Measurements from ENCODE around the gene USO1. TPM values are rescaled to one million over a fixed set of nuclear protein-coding genes. Genes with fewer than 3 reads are reported as not detected.
"Not testable (repeated sequence)": the region's sequence is repeated elsewhere in the genome, so short reads cannot be mapped to it uniquely, and the experiment has no call there.

USO1 gene, protein sequence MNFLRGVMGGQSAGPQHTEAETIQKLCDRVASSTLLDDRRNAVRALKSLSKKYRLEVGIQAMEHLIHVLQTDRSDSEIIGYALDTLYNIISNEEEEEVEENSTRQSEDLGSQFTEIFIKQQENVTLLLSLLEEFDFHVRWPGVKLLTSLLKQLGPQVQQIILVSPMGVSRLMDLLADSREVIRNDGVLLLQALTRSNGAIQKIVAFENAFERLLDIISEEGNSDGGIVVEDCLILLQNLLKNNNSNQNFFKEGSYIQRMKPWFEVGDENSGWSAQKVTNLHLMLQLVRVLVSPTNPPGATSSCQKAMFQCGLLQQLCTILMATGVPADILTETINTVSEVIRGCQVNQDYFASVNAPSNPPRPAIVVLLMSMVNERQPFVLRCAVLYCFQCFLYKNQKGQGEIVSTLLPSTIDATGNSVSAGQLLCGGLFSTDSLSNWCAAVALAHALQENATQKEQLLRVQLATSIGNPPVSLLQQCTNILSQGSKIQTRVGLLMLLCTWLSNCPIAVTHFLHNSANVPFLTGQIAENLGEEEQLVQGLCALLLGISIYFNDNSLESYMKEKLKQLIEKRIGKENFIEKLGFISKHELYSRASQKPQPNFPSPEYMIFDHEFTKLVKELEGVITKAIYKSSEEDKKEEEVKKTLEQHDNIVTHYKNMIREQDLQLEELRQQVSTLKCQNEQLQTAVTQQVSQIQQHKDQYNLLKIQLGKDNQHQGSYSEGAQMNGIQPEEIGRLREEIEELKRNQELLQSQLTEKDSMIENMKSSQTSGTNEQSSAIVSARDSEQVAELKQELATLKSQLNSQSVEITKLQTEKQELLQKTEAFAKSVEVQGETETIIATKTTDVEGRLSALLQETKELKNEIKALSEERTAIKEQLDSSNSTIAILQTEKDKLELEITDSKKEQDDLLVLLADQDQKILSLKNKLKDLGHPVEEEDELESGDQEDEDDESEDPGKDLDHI
- 10 to 100 TPM; 28.1 to 31.6 (median 30.1) TPM for total RNA-seq

DNA sequence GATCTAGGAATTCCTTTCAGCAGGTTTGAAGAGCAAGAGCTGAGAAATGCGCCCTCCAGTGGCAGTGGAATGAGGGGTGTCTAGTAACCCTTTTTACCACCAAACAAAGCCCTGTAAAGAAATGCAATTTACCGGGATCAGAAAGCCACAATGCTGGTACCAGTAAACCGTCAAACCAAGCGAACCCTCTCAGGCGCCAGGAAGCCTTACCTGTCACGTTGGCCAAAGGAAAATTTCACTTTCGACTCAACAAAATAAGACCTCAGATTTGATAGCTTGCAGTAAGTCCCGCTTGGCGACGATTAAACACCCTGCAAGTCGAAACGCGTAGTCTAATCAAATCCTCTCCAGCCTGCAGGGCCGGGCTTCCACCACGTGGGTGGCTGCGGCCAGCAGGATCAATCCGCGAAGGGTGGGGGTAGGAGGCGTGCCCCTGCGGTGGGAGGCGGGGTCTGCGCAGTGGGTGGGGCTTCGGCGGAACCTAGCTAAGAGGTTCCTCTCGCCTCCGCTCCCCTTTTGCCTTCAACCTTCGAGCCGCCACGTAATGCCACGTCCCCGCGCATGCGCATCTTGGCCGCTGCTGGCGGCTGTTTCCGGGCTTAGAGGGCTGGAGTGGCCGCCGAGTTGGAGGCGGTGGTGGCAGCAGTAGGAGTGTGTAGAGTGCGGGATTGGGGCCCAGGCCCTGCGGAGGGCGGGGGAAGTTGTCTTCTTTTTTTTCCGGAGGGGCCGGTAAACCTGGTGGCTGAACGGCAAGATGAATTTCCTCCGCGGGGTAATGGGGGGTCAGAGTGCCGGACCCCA, at the start of gene USO1:
TSS of gene USO1 (plus strand) at position 512 of the 801 bp plus-strand sequence. CDS start at position 755, 243 bp downstream.
- H3K27me3 Mint-ChIP-seq (ENCODE audit: low read depth) = no peaks in the 10 kb centered on the region
- peaks cover 3% of the 10 kb centered on the region for H3K36me3 Mint-ChIP-seq (ENCODE audit: insufficient read depth)
- DNase-seq (peak; percentile 99), ATAC-seq (peak; percentile 92 to 95)
- H3K4me1 Mint-ChIP-seq (ENCODE audit: low read depth) = peaks cover 52% of the 10 kb centered on the region
- peak within 1 kb of the TSS; percentile 100 for H3K4me3 Mint-ChIP-seq
- H3K9me3 Mint-ChIP-seq = no peaks in the 10 kb centered on the region

DNA sequence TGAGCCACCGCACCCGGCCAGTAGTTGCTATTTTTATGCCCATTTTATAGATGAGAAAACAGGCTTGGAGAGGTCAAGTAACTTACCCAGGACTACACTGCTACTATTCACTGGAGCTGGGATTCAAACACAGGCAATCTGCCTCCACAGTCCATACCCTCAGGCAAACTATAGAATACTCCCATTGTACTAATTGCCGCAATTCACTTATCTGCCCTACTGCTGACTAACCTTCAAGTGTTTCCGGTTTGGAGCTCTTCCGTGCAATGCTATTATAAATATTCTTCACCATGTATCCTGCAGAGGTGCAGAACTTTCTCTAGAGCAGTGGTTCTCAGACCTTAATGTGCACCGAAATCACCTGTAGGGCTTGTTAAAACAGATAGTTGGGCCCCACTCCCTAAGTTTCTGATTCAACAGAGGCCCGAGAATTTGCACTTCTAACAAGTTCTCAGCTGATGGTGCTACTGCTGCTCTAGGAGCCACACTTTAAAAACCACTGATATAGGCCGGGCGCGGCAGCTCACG, 49.3 kb upstream of the USO1 start:
- no peak overlapping the region for H3K4me3 Mint-ChIP-seq
- no peaks in the 10 kb centered on the region for H3K27me3 Mint-ChIP-seq (ENCODE audit: low read depth)
- peaks cover 2% of the 10 kb centered on the region for H3K36me3 Mint-ChIP-seq (ENCODE audit: insufficient read depth)
- peaks cover 27% of the 10 kb centered on the region for H3K4me1 Mint-ChIP-seq (ENCODE audit: low read depth)
- DNase-seq (no peak), ATAC-seq (no peak)
- H3K9me3 Mint-ChIP-seq = no peaks in the 10 kb centered on the region

DNA sequence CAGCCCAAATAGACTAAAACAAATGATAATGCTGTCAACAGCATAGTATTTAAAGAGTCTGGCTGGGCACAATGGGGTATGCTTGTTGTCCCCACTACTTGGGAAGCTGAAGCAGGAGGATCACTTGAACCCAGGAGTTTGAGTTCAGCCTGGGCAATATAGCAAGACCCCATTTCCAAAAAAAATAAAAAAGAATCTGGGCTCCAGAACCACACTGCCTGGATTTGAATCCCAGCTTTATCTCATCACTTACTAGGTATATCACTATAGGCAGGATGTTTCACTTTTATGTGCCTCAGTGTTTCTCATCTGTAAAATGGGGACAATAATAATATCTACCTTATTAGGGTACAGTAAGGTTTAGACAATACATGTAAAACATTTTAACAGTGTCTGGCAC, 45.9 kb upstream of the USO1 start:
- Mint-ChIP-seq H3K9me3 (no peaks in the 10 kb centered on the region), H3K4me1 (ENCODE audit: low read depth) (peaks cover 17% of the 10 kb centered on the region), H3K27me3 (ENCODE audit: low read depth) (no peaks in the 10 kb centered on the region), H3K36me3 (ENCODE audit: insufficient read depth) (no peaks in the 10 kb centered on the region), H3K4me3 (no peak overlapping the region)
- DNase-seq (no peak), ATAC-seq (no peak)

DNA sequence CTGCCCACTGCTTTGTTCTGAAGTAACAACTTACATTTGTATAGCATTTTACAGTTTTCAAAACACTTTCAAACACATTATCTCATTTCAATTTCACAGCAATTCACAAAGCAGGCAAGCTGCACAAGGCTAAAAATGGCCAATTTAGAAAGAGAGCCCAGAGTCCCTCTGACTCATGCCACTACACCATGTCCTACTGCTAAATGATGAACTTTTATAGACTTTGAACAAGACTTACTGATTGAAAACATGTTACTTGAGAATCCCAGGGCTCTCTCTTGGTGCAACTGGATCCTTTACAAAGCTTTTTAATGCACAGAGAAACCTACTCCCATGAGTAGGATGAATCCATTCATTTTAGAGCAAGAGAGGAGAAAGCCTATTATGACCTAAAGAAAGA, 45.4 kb upstream of the USO1 start:
- DNase-seq = no peak
- Mint-ChIP-seq H3K27me3 (ENCODE audit: low read depth) (no peaks in the 10 kb centered on the region), H3K9me3 (no peaks in the 10 kb centered on the region), H3K4me1 (ENCODE audit: low read depth) (peaks cover 15% of the 10 kb centered on the region), H3K4me3 (no peak overlapping the region), H3K36me3 (ENCODE audit: insufficient read depth) (no peaks in the 10 kb centered on the region)
- no peak for ATAC-seq

DNA sequence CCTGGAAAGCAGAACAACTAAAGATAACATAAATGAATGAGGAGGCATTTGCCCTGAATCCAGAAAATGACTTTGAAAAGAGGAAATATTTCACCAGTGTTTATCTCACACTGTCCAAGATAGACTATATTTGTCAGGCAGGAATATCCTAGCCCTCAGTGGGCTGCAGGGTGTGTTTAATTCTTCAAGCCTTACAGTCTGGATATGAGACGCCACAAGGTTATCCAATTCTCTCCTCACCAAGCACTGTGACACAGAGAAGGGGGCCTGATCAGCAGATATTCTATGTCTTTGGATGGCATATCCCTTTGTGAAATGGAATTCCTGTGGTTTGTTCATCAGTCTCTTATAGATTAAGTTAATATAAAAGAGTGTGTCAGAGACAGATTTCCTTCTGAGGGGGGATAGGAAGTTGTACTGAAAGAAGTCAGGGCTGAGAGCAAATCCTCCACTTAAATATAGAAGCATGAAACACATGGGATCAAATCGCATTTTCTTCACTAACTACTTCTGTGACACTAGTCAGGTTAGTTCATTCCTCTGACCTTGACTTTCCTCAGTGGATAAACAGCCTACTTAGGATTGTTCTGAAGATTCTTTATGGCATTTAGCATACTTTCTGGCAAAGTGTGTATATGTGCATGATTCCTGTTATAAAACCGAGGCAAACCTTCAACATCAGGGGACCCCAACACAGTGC, 44.4 kb upstream of the USO1 start:
- Mint-ChIP-seq H3K4me1 (ENCODE audit: low read depth) (peaks cover 12% of the 10 kb centered on the region), H3K9me3 (no peaks in the 10 kb centered on the region), H3K36me3 (ENCODE audit: insufficient read depth) (no peaks in the 10 kb centered on the region), H3K4me3 (no peak overlapping the region), H3K27me3 (ENCODE audit: low read depth) (no peaks in the 10 kb centered on the region)
- ATAC-seq (no peak), DNase-seq (no peak)

DNA sequence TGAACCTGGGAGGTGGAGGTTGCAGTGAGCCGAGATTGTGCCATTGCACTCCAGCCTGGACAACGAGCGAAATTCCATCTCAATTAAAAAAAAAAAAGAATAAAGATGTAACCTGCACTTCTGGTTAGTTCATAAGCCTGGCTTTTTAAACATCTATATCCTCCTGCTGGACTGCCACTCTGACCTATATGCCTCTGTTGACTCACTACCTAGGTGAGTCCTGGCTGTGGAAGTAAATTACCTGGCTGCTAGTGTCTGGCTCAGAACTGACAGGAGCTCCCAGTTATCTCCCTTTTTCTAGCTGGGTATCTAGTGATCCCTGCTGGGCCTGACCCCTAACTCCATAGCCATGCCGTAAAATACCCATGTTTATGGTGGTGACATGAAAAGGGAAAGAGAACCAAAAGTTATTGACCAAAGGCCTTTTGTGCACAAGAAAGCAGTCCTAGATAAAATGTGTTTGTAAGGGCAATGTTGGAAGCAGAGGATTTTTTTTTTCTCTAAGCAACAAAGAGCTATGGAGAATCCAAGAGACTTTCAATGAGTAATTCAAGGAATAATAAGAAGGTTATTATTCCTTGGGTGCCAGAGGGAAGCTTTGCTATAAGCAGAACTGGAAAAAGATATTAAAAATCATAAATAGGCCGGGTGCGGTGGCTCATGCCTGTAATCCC, 40.8 kb upstream of the USO1 start:
- no peak for DNase-seq
- no peak for ATAC-seq

DNA sequence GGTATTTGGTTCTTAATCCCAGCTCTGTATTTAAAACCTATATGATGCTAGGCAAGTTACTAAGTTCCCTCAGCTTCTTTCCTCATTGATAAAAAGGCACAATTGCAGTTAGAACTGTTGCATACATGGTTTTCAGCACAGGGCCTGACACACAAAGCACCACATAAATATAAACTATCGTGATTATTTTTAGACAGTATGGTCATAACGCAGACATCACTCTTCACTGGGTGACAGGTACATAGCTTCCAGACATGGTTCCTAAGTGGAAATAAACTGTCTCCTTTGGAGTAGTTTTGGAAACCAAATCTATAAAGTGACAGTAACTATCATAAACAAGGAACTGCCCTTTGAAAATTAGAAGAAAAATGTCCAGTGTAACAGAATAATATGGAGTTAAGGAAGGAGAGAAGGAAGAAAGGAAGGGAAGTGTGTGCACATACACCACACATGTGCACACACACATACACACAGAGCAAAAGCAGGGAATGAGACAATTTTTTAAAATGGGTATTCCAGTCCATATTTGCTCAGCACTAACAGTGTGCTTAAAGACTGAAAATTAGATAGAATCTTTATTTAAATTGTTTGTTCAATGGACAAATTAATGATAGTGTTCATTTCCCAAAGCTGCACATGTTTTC, 38.7 kb upstream of the USO1 start:
- ATAC-seq = no peak
- DNase-seq = no peak
- Mint-ChIP-seq H3K4me3 (no peak overlapping the region), H3K36me3 (ENCODE audit: insufficient read depth) (no peaks in the 10 kb centered on the region), H3K9me3 (no peaks in the 10 kb centered on the region), H3K27me3 (ENCODE audit: low read depth) (no peaks in the 10 kb centered on the region), H3K4me1 (ENCODE audit: low read depth) (peaks cover 33% of the 10 kb centered on the region)

More for the DNA sequence above, 40.8 kb upstream of the USO1 start:
- H3K27me3 Mint-ChIP-seq (ENCODE audit: low read depth) = no peaks in the 10 kb centered on the region
- no peaks in the 10 kb centered on the region for H3K9me3 Mint-ChIP-seq
- peaks cover 33% of the 10 kb centered on the region for H3K4me1 Mint-ChIP-seq (ENCODE audit: low read depth)
- no peak overlapping the region for H3K4me3 Mint-ChIP-seq
- no peaks in the 10 kb centered on the region for H3K36me3 Mint-ChIP-seq (ENCODE audit: insufficient read depth)

DNA sequence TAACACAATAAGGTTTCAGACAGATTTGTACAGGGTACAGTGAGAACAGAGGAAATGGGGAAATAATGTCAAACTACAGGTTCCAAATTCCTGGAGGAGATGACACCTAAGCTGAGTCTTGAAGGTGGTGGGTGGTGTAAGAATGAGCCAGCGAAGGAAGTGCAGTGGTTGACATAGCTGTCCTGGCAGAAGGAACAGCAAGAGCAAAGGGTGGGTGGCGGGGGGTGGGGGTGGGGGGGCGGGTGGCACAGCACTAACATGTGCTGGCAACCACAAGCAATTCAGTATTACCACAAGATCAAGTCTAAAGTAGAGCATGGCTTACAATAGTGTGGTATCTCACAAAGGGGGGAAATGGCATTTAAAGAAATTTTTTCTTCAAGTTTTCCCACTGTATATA, 38.0 kb upstream of the USO1 start:
- Mint-ChIP-seq H3K27me3 (ENCODE audit: low read depth) (no peaks in the 10 kb centered on the region), H3K4me3 (no peak overlapping the region), H3K36me3 (ENCODE audit: insufficient read depth) (no peaks in the 10 kb centered on the region), H3K9me3 (no peaks in the 10 kb centered on the region), H3K4me1 (ENCODE audit: low read depth) (peaks cover 33% of the 10 kb centered on the region)
- ATAC-seq (peak; percentile 81 to 88), DNase-seq (peak; percentile 32)

DNA sequence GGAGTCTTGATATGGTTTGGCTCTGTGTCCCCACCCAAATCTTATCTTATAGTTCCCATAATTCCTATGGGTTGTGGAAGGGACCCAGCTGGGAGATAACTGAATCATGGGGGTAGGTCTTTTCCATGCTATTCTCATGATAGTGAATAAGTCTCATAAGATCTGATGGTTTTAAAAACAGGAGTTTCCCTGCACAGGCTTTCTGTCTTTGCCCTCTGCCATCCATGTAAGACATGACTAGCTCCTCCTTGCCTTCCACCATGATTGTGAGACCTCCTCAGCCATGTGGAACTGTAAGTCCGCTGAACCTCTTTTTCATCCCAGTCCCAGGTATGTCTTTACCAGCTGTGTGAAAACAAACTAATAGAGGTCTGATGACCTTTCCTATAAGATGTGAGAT, 37.3 kb upstream of the USO1 start:
- H3K27me3 Mint-ChIP-seq (ENCODE audit: low read depth); DNase-seq; H3K4me3 Mint-ChIP-seq; H3K9me3 Mint-ChIP-seq; ATAC-seq; H3K36me3 Mint-ChIP-seq (ENCODE audit: insufficient read depth): not testable (repeated sequence)
- peaks cover 33% of the 10 kb centered on the region for H3K4me1 Mint-ChIP-seq (ENCODE audit: low read depth)

DNA sequence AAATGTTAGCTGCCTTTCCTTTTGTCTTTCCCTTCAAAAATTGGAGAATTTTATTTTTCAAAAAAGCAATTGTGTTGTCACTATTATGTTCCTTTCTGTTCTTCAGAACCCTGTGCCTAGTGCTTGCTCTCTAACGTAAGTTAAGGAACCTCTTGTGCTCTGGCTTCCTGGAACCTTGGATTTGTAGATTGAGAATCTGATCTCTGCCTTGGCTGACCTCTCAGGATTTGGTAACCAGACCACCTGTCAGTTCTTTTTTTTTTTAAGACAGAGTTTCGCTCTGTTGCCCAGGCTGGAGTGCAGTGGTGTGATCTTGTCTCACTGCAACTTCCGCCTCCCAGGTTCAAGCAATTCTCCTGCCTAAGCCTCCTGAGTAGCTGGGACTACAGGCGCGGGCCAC, 32.3 kb upstream of the USO1 start:
- ATAC-seq; DNase-seq; H3K9me3 Mint-ChIP-seq; H3K27me3 Mint-ChIP-seq (ENCODE audit: low read depth); H3K4me3 Mint-ChIP-seq: not testable (repeated sequence)
- H3K36me3 Mint-ChIP-seq (ENCODE audit: insufficient read depth) = peaks cover 10% of the 10 kb centered on the region
- H3K4me1 Mint-ChIP-seq (ENCODE audit: low read depth) = peaks cover 24% of the 10 kb centered on the region

DNA sequence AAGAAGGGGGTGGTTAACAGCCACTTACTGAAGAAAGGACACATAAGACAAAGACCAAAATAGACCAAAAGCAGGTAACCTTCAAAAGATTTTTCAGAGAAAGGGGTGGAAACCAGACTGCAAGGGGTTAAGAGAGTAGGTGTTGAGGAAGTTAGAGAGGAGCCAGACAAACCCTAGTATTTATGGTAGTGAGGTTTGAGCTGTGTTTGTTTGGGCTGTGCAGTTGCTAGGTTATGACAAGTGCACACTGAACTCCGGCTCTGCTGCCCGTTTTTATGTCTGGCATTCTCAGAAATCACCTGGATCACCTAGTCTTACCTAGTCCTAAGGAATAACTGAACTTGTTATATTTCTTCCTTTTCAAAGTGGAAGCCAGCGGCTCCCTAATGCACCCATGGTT, 28.3 kb upstream of the USO1 start:
- Mint-ChIP-seq H3K36me3 (ENCODE audit: insufficient read depth) (peaks cover 10% of the 10 kb centered on the region), H3K27me3 (ENCODE audit: low read depth) (no peaks in the 10 kb centered on the region), H3K4me3 (no peak overlapping the region), H3K9me3 (no peaks in the 10 kb centered on the region), H3K4me1 (ENCODE audit: low read depth) (peaks cover 35% of the 10 kb centered on the region)
- ATAC-seq (peak; percentile 38 to 50), DNase-seq (no peak)

DNA sequence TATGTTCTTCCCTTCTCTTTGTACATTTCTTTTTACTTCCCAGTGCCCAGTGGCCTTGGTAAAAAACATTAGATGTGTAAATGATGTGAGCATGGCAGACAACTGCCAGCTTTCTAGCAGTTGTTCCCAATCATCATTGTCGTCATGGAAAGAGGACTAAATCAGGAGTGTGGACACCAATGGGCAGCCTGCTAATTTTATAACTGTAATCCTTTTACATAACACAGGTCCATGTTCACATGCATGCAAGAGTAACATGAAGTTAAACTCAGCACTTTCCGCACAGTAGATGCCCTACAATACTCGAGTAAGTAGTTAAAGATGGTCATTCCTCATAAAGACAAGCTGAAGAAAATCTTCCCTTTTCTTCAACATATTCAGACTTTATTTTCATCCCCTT, 27.8 kb upstream of the USO1 start:
- no peaks in the 10 kb centered on the region for H3K9me3 Mint-ChIP-seq
- ATAC-seq (no peak), DNase-seq (no peak)
- peaks cover 10% of the 10 kb centered on the region for H3K36me3 Mint-ChIP-seq (ENCODE audit: insufficient read depth)
- H3K27me3 Mint-ChIP-seq (ENCODE audit: low read depth) = no peaks in the 10 kb centered on the region
- H3K4me3 Mint-ChIP-seq = no peak overlapping the region
- H3K4me1 Mint-ChIP-seq (ENCODE audit: low read depth) = peaks cover 35% of the 10 kb centered on the region

All from activated T-cell treated with anti-CD3 and anti-CD28 coated beads, Interleukin-2, amount 50 U/mL, for 4 hours (primary cell).